Suprapubic skin (tissue), 4 donors: ENCODE data around the gene IRX4.

Experiments used
- EP300 ChIP-seq: sonication (generic); formaldehyde crosslinking; IDR thresholded peaks from one replicate; pipeline ENCODE4 v1.6.1; 2017; ENCODE audit warnings: antibody characterized with exemption
- POLR2A ChIP-seq, 2 donors: fragments of 450-650 bp; IDR thresholded peaks; one replicate each; pipeline ENCODE4 v1.6.1; 2017; ENCODE audit warnings: antibody characterized with exemption in 2 of 2, mild to moderate bottlenecking in 2 of 2, moderate library complexity in 2 of 2
- POLR2AphosphoS5 ChIP-seq, 3 donors: sonication (generic); formaldehyde crosslinking; IDR thresholded peaks; one replicate each; pipeline ENCODE4 v1.6.1; 2017; ENCODE audit warnings: antibody characterized with exemption in 3 of 3
- TF ChIP-seq, protein P1 (sequence below), 2 donors: fragments of 200-600 bp in 1 of 2; fragments of 450-650 bp in 1 of 2; sonication (generic) in 1 of 2; IDR thresholded peaks; one replicate each; pipeline ENCODE4 v1.5.1; 2016 to 2019; ENCODE audit warnings: antibody characterized with exemption in 2 of 2, mild to moderate bottlenecking in 1 of 2, moderate library complexity in 1 of 2

DNA sequence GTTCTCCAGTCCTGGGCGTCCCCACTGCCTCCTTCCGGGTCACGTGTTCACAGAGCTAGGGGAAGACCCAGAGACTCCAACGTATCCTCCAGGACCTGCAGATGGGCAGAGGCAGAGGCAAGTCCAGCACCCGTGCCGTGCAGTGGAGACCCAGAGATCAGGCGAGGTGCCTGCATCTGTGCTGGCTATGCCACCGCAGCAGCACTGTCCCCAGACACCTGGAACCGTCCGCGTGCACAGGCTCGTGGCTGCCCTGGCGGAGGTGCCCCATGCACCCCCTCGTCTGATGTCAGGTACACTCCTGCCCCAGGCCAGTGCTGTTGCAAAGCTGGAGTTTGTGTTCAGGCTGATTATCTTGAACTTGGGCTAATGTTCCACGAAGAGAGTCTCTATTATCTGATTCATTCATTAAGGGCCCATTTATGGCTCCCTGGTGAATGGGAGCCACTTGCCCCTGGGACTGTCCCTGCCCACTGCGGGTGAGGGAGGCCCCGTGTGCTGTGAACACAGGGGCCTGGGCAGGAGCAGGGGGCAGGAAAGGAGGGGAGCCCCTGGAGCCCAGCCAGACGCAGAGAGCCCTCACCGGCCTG lies 13.7 kb downstream of the IRX4 start:
- TF ChIP-seq, protein P1, sequence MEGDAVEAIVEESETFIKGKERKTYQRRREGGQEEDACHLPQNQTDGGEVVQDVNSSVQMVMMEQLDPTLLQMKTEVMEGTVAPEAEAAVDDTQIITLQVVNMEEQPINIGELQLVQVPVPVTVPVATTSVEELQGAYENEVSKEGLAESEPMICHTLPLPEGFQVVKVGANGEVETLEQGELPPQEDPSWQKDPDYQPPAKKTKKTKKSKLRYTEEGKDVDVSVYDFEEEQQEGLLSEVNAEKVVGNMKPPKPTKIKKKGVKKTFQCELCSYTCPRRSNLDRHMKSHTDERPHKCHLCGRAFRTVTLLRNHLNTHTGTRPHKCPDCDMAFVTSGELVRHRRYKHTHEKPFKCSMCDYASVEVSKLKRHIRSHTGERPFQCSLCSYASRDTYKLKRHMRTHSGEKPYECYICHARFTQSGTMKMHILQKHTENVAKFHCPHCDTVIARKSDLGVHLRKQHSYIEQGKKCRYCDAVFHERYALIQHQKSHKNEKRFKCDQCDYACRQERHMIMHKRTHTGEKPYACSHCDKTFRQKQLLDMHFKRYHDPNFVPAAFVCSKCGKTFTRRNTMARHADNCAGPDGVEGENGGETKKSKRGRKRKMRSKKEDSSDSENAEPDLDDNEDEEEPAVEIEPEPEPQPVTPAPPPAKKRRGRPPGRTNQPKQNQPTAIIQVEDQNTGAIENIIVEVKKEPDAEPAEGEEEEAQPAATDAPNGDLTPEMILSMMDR (IDR thresholded peaks at IDR 0.05): no peak
- TF ChIP-seq POLR2A (IDR thresholded peaks at IDR 0.05) (no peak), POLR2AphosphoS5 (IDR thresholded peaks at IDR 0.05) (no peak), EP300 (no peak)
